Endothelial cell of umbilical vein (primary cell): ENCODE data around the gene PRDM2. TPM values are rescaled to one million over a fixed set of nuclear protein-coding genes. Genes with fewer than 3 reads are reported as not detected.

Experiments
- BruUV-seq: library from RNA; stranded (reverse); fragments of 400-500 nt; replicated peaks from 2 replicates; lab custom pipeline; 2021; lab: Mats Ljungman, UMichigan
- CTCF ChIA-PET: fragments of 300-600, 350-600 bp; sonication (Branson Sonifier 250); formaldehyde crosslinking; loops from one replicate; lab custom pipeline; 2021; ENCODE audit warnings: antibody characterized with exemption, inconsistent platforms; lab: Charles Lee
- POLR2A ChIA-PET: fragments of 300-600, 350-600 bp; sonication (Branson Sonifier 250); formaldehyde crosslinking; loops from one replicate; lab custom pipeline; 2021; ENCODE audit warnings: antibody characterized with exemption, inconsistent platforms; lab: Charles Lee
- DNase-seq: peaks from one replicate; pipeline ENCODE4 v3.0.0-alpha.2; 2011; ENCODE audit warnings: low read depth, low spot score
- FAIRE-seq: peaks from 2 replicates; lab custom pipeline; 2011; peaks lifted over from hg19 to GRCh38; lab: Jason Lieb, UNC
- H2AFZ ChIP-seq: 2 replicates; pipeline ENCODE4 v1.6.0; 2012; ENCODE audit warnings: low read depth, low read length, control low read depth, inconsistent platforms
- H3K27ac ChIP-seq: 2 replicates; pipeline ENCODE4 v1.5.1; 2011; ENCODE audit warnings: low read depth, mild to moderate bottlenecking, control low read depth, low read length, moderate library complexity; ENCODE audit not compliant: insufficient read depth
- H3K27me3 ChIP-seq, 2 experiments: 2 replicates each; pipeline versions ENCODE4 v1.6.0 to v1.6.1; 2011; ENCODE audit warnings: low read length in 2 of 2, mixed read lengths in 1 of 2; ENCODE audit not compliant: control insufficient read depth in 2 of 2, insufficient read depth in 2 of 2
- H3K36me3 ChIP-seq, 2 experiments: 2 replicates in 1 of 2; 3 replicates in 1 of 2; pipeline ENCODE4 v1.5.1; 2011; ENCODE audit warnings: low read length in 2 of 2, mild to moderate bottlenecking in 1 of 2, moderate library complexity in 1 of 2; ENCODE audit not compliant: control insufficient read depth in 2 of 2, insufficient read depth in 2 of 2; ENCODE audit errors: extremely low read depth in 1 of 2
- H3K4me1 ChIP-seq: 3 replicates; pipeline ENCODE4 v1.5.1; 2011; ENCODE audit warnings: mild to moderate bottlenecking, low read length; ENCODE audit not compliant: control insufficient read depth, insufficient read depth; ENCODE audit errors: extremely low read depth
- H3K4me2 ChIP-seq: 2 replicates; pipeline ENCODE4 v1.6.1; 2011; ENCODE audit warnings: low read length, control low read depth, mixed read lengths; ENCODE audit not compliant: insufficient read depth
- H3K4me3 ChIP-seq, 3 experiments: fragments of 200-600 bp in 1 of 3; sonication (generic), shearing (Covaris generic) in 1 of 3; replicated peaks in 1 of 3; 2 replicates each; pipeline ENCODE4 v1.5.1; 2011 to 2016; ENCODE audit warnings: control low read depth in 3 of 3, low read length in 3 of 3, mild to moderate bottlenecking in 2 of 3, inconsistent platforms in 1 of 3, low read depth in 1 of 3, moderate library complexity in 1 of 3; ENCODE audit not compliant: insufficient read depth in 1 of 3
- H3K79me2 ChIP-seq: 2 replicates; pipeline ENCODE4 v1.6.0; 2012; ENCODE audit warnings: low read length, inconsistent platforms; ENCODE audit not compliant: control insufficient read depth, insufficient read depth
- H3K9ac ChIP-seq: replicated peaks from 2 replicates; pipeline ENCODE3; 2011; ENCODE audit warnings: low read length, control low read depth; ENCODE audit not compliant: insufficient read depth; ENCODE audit errors: extremely low read depth
- H3K9me1 ChIP-seq: replicated peaks from 3 replicates; pipeline ENCODE4 v1.6.0; 2011; ENCODE audit warnings: mild to moderate bottlenecking, low read length; ENCODE audit not compliant: control insufficient read depth, insufficient read depth; ENCODE audit errors: extremely low read depth
- H3K9me3 ChIP-seq: replicated peaks from 2 replicates; pipeline ENCODE4 v1.5.1; 2012; ENCODE audit warnings: low read length, inconsistent platforms; ENCODE audit not compliant: control insufficient read depth, insufficient read depth
- H4K20me1 ChIP-seq: replicated peaks from 2 replicates; pipeline ENCODE3; 2011; ENCODE audit warnings: mild to moderate bottlenecking, low read length; ENCODE audit not compliant: control insufficient read depth, insufficient read depth; ENCODE audit errors: extremely low read depth
- GATA2 ChIP-seq: IDR thresholded peaks from 2 replicates; pipeline ENCODE4 v1.7.0; 2011; ENCODE audit warnings: low read depth, mild to moderate bottlenecking, moderate library complexity, mixed read lengths, low read length; ENCODE audit not compliant: insufficient read length, insufficient read depth
- JUN ChIP-seq: IDR thresholded peaks from 2 replicates; pipeline ENCODE4 v1.6.1; 2011; ENCODE audit warnings: borderline replicate concordance, low read depth; ENCODE audit not compliant: insufficient read length, insufficient read depth
- MAX ChIP-seq: IDR thresholded peaks from 2 replicates; pipeline ENCODE4 v1.6.1; 2011; ENCODE audit not compliant: insufficient read depth, insufficient read length
- MYC ChIP-seq: IDR thresholded peaks from one replicate; pipeline ENCODE4 v1.6.1; 2011; ENCODE audit warnings: mild to moderate bottlenecking, low read depth, low read length
- POLR2A ChIP-seq: IDR thresholded peaks from 2 replicates; pipeline ENCODE4 v1.6.1; 2012; ENCODE audit warnings: low read depth, mild to moderate bottlenecking, control low read depth, low read length
- POLR2AphosphoS5 ChIP-seq: IDR thresholded peaks from 2 replicates; pipeline ENCODE4 v1.6.1; 2012; ENCODE audit warnings: low read depth, mild to moderate bottlenecking, control low read depth, low read length, moderate library complexity; ENCODE audit not compliant: insufficient read depth
- dilution Hi-C: fragments of 300-500 bp; cut with MboI; formaldehyde crosslinking; loops from one replicate; pipeline ENCODE4 v1.15.0; 2019; ENCODE audit warnings: low sequenced_read_pairs; ENCODE audit not compliant: extremely low pct_ligation_motif_present
- intact Hi-C: fragments of 100-400 bp; cut with micrococcal nuclease; formaldehyde crosslinking; loops from one replicate; pipeline ENCODE4 v1.10.0; 2022
- polyA plus RNA-seq, 4 experiments: library from polyadenylated mRNA; depleted of rRNA in 3 of 4; stranded (reverse) in 3 of 4; unstranded in 1 of 4; fragments of >200 nt; gene quantifications; 2 replicates each; pipeline versions ENCODE4 v1.2.1 to v1.2.3, GENCODE V29; 2011 to 2012; ENCODE audit warnings: missing spikeins in 1 of 4
- total RNA-seq: library from RNA; stranded (reverse); gene quantifications from 2 replicates; pipeline ENCODE4 v1.2.3, GENCODE V29; 2021

The PRDM2 gene
- total and polyA plus RNA-seq, 2 donors (not counting 3 experiments of a cell fraction or from before 2014, with no cell fraction given), result 11.3 to 35.7 TPM

GRCh38 chr1:13667691-13668090 is 32.3 kb upstream of the PRDM2 start:
- Histone ChIP-seq H3K79me2 (no peaks in the 10 kb centered on the region), H3K4me2 (no peak overlapping the region), H3K27ac (no peak overlapping the region), H3K9me1 (no peaks in the 10 kb centered on the region), H2AFZ (no peak overlapping the region), H3K4me3 (no peak overlapping the region), H3K4me1 (no peaks in the 10 kb centered on the region), H4K20me1 (no peaks in the 10 kb centered on the region), H3K9me3 (no peaks in the 10 kb centered on the region), H3K9ac (no peak overlapping the region), H3K27me3 (no peaks in the 10 kb centered on the region), H3K36me3 (no peaks in the 10 kb centered on the region)
- intact Hi-C loops (no loop called here), dilution Hi-C loops (no loop called here)
- CTCF ChIA-PET, result interaction anchor here (0.6 to 2.6 kb wide), 4 partner anchors 58 to 1379 kb away, joined by 3 to 11 read pairs (median 6); no protein-coding TSS in a partner anchor
- POLR2A ChIA-PET, result no interaction called here
- DNase-seq (no peak), FAIRE-seq (no peak)
- no TSS peak for BruUV-seq
- TF ChIP-seq MAX (no peak), POLR2A (no peak), POLR2AphosphoS5 (no peak), GATA2 (no peak), JUN (no peak), MYC (no peak)

GRCh38 chr1:13674377-13674776 is 25.6 kb upstream of the PRDM2 start:
- TF ChIP-seq JUN, result no peak
- TF ChIP-seq POLR2A, result no peak
- TF ChIP-seq MAX, result no peak
- dilution Hi-C loops, result no loop called here
- intact Hi-C loops, result no loop called here
- Histone ChIP-seq H3K36me3 (no peaks in the 10 kb centered on the region), H3K27me3 (no peaks in the 10 kb centered on the region), H3K79me2 (no peaks in the 10 kb centered on the region), H3K27ac (no peak overlapping the region), H3K9ac (no peak overlapping the region), H2AFZ (no peak overlapping the region), H4K20me1 (no peaks in the 10 kb centered on the region), H3K9me1 (no peaks in the 10 kb centered on the region), H3K4me2 (no peak overlapping the region), H3K9me3 (no peaks in the 10 kb centered on the region), H3K4me1 (no peaks in the 10 kb centered on the region), H3K4me3 (no peak overlapping the region)
- no TSS peak for BruUV-seq
- POLR2A ChIA-PET, result interaction anchor here (0.7 kb wide), 1 partner anchor 279 kb away, joined by 3 read pairs; no protein-coding TSS in a partner anchor
- CTCF ChIA-PET, result interaction anchor here (0.8 kb wide), 1 partner anchor 51 kb away, joined by 3 read pairs; no protein-coding TSS in a partner anchor
- FAIRE-seq, result no peak
- no peak for DNase-seq
